HepG2 (cell line): ENCODE results near the gene AP5Z1. TPM values are rescaled to one million over a fixed set of nuclear protein-coding genes. Genes with fewer than 3 reads are reported as not detected.

Experiments
- ATAC-seq: fragments of 200-7000 bp; cut with Tn5 transposase; 3 replicates; pipeline ENCODE4 v1.9.1; 2020; ENCODE audit warnings: mild to moderate bottlenecking, moderate library complexity
- BruUV-seq: library from RNA; stranded (reverse); fragments of 400-500 nt; replicated peaks from 2 replicates; lab custom pipeline; 2021; lab: Mats Ljungman, UMichigan
- CTCF ChIA-PET: fragments of 300-600 bp; formaldehyde crosslinking; extraction: SDS; loops from one replicate; lab custom pipeline; 2021; ENCODE audit warnings: low total read pairs, inconsistent platforms, low intra/inter-chr PET ratio; lab: Yijun Ruan, JAX
- POLR2A ChIA-PET: fragments of 350-600 bp; sonication (Branson Sonifier 250); formaldehyde crosslinking; loops from one replicate; lab custom pipeline; 2020; ENCODE audit warnings: antibody characterized with exemption, inconsistent platforms; lab: Yijun Ruan, JAX
- DNase-seq: peaks from one replicate; pipeline ENCODE4 v3.0.0-alpha.2; 2015; ENCODE audit warnings: low spot score
- FAIRE-seq: peaks from 3 replicates; lab custom pipeline; 2011; peaks lifted over from hg19 to GRCh38; lab: Jason Lieb, UNC
- H2AFZ ChIP-seq: one replicate; pipeline ENCODE4 v1.6.1; 2011; ENCODE audit warnings: low read length, inconsistent platforms
- H3K27ac ChIP-seq: fragments of 300-600 bp; 3 replicates; pipeline ENCODE4 v1.8.0; 2011; ENCODE audit warnings: mixed run types, mild to moderate bottlenecking, mixed read lengths, low read length, inconsistent platforms; ENCODE audit not compliant: insufficient read depth; ENCODE audit errors: extremely low read length
- H3K27me3 ChIP-seq, 2 experiments: fragments of 200-600 bp in 1 of 2; 2 replicates in 1 of 2; 3 replicates in 1 of 2; pipeline versions ENCODE4 v1.6.0 to v1.8.0; 2011; ENCODE audit warnings: low read length in 2 of 2, mild to moderate bottlenecking in 2 of 2, moderate library complexity in 2 of 2, inconsistent platforms in 1 of 2; ENCODE audit not compliant: insufficient read depth in 2 of 2, control insufficient read depth in 1 of 2
- H3K36me3 ChIP-seq, 2 experiments: fragments of 200-600 bp in 1 of 2; replicated peaks in 1 of 2; 2 replicates in 1 of 2; 3 replicates in 1 of 2; pipeline versions ENCODE4 v1.5.1 to v1.8.0; 2011; ENCODE audit warnings: low read length in 2 of 2, inconsistent platforms in 1 of 2; ENCODE audit not compliant: insufficient read depth in 2 of 2, control insufficient read depth in 1 of 2
- H3K4me1 ChIP-seq: 2 replicates; pipeline ENCODE4 v1.5.1; 2012; ENCODE audit warnings: low read length, inconsistent platforms; ENCODE audit not compliant: insufficient read depth
- H3K4me2 ChIP-seq: 2 replicates; pipeline ENCODE4 v1.6.0; 2011; ENCODE audit warnings: low read depth, low read length, inconsistent platforms
- H3K4me3 ChIP-seq, 3 experiments: fragments of 200-600 bp in 1 of 3; sonication (generic), shearing (Covaris generic) in 1 of 3; replicated peaks in 1 of 3; 2 replicates each; pipeline ENCODE4 v1.5.1; 2011 to 2016; ENCODE audit warnings: low read length in 3 of 3, inconsistent platforms in 2 of 3, low read depth in 2 of 3, mild to moderate bottlenecking in 2 of 3, control low read depth in 1 of 3, mixed read lengths in 1 of 3; ENCODE audit not compliant: insufficient read depth in 1 of 3
- H3K79me2 ChIP-seq: one replicate; pipeline ENCODE4 v1.6.1; 2011; ENCODE audit warnings: low read length, inconsistent platforms; ENCODE audit not compliant: insufficient read depth
- H3K9ac ChIP-seq: 2 replicates; pipeline ENCODE4 v1.6.0; 2011; ENCODE audit warnings: mild to moderate bottlenecking, low read depth, low read length, inconsistent platforms; ENCODE audit not compliant: insufficient read depth
- H3K9me3 ChIP-seq: 2 replicates; pipeline ENCODE4 v1.5.1; 2012; ENCODE audit warnings: mild to moderate bottlenecking, low read length
- H4K20me1 ChIP-seq: 2 replicates; pipeline ENCODE4 v1.6.0; 2011; ENCODE audit warnings: inconsistent platforms, mild to moderate bottlenecking, low read length, moderate library complexity; ENCODE audit not compliant: insufficient read depth
- CENPT ChIP-seq: sonication (generic); formaldehyde crosslinking; IDR thresholded peaks from 2 replicates; pipeline ENCODE4 v1.8.0; 2022; ENCODE audit warnings: low read depth, mild to moderate bottlenecking, moderate library complexity, missing genetic modification reagents
- MLXIP ChIP-seq: sonication (generic); formaldehyde crosslinking; IDR thresholded peaks from 2 replicates; pipeline ENCODE4 v1.9.0; 2021; ENCODE audit warnings: missing genetic modification reagents, borderline replicate concordance
- NFYB ChIP-seq: sonication (generic); formaldehyde crosslinking; IDR thresholded peaks from 2 replicates; pipeline ENCODE4 v1.4.0; 2020; ENCODE audit warnings: missing genetic modification reagents
- TAF1 ChIP-seq: sonication (generic); formaldehyde crosslinking; IDR thresholded peaks from 2 replicates; pipeline ENCODE4 v1.4.0; 2020; ENCODE audit warnings: missing genetic modification reagents
- TOPORS ChIP-seq: sonication (generic); formaldehyde crosslinking; IDR thresholded peaks from 2 replicates; pipeline ENCODE4 v1.8.0; 2023; ENCODE audit warnings: mild to moderate bottlenecking, missing genetic modification reagents
- ZNF138 ChIP-seq: sonication (generic); formaldehyde crosslinking; IDR thresholded peaks from 2 replicates; pipeline ENCODE4 v1.5.0; 2020; ENCODE audit warnings: mild to moderate bottlenecking, low read depth, missing genetic modification reagents
- ZNF253 ChIP-seq: sonication (generic); formaldehyde crosslinking; IDR thresholded peaks from 2 replicates; pipeline ENCODE4 v1.8.0; 2022; ENCODE audit warnings: mild to moderate bottlenecking, missing genetic modification reagents, borderline replicate concordance
- ZNF292 ChIP-seq: sonication (generic); formaldehyde crosslinking; IDR thresholded peaks from 2 replicates; pipeline ENCODE4 v1.8.1; 2022; ENCODE audit warnings: mild to moderate bottlenecking, low read depth, missing genetic modification reagents, borderline replicate concordance
- ZNF569 ChIP-seq: sonication (generic); formaldehyde crosslinking; IDR thresholded peaks from 2 replicates; pipeline ENCODE4 v1.5.0; 2020; ENCODE audit warnings: mild to moderate bottlenecking, missing genetic modification reagents, moderate library complexity, borderline replicate concordance
- WGBS: methylation state at CpG from one replicate; pipeline ENCODE4 v1.1.6; 2017; ENCODE audit warnings: low lambda C conversion rate; 5-methylcytosine and 5-hydroxymethylcytosine counted together
- in situ Hi-C: cut with HindIII; loops from 2 replicates; pipeline ENCODE4 v1.10.0; 2017; ENCODE audit warnings: low pct_unique_long_range_greater_than_20kb; ENCODE audit not compliant: extremely low pct_ligation_motif_present
- intact Hi-C: fragments of 100-400 bp; cut with micrococcal nuclease; formaldehyde crosslinking; loops from one replicate; pipeline ENCODE4 v1.10.0; 2022; ENCODE audit not compliant: unreplicated experiment
- polyA plus RNA-seq, 8 experiments: library from polyadenylated mRNA; depleted of rRNA in 3 of 8; stranded (reverse) in 7 of 8; unstranded in 1 of 8; fragments of >200 nt; fragmentation: Illumina TruSeq in 4 of 8; extraction: Trizol in 4 of 8; gene quantifications; 2 replicates each; pipeline versions ENCODE4 v1.2.1 to v1.2.3, GENCODE V29; 2011 to 2016; ENCODE audit warnings: low read depth in 4 of 8, missing spikeins in 1 of 8, mixed read lengths in 1 of 8; ENCODE audit not compliant: insufficient read depth in 1 of 8
- total RNA-seq, 5 experiments: library from RNA; depleted of rRNA; stranded (reverse); fragments of >200 nt; fragmentation: Illumina TruSeq; extraction: Trizol; gene quantifications; 2 replicates each; pipeline ENCODE4 v1.2.3, GENCODE V29; 2016; ENCODE audit warnings: low read depth in 1 of 5

The AP5Z1 gene
- total and polyA plus RNA-seq, 2 of the 13 experiments (the other 11 are each of a cell fraction or from before 2014, with no cell fraction given), result 9.3 to 15.1 TPM

- TF ChIP-seq ZNF569 (CRISPR knock-in tag), result no peak
- no peak for TF ChIP-seq MLXIP (CRISPR knock-in tag)
These were observed 57.8 kb downstream of the AP5Z1 start (continued) for GRCh38 chr7:4833176-4833575.

GRCh38 chr7:4833691-4834600 lies 58.5 kb downstream of the AP5Z1 start:
- FAIRE-seq, result no peak
- WGBS, result 61% methylated on average over 9 of the region's 36 CpGs
- BruUV-seq, result no TSS peak

More at GRCh38 chr7:4833691-4834600, 58.5 kb downstream of the AP5Z1 start:
- in situ Hi-C loops (loop anchor here (5.0 kb wide), 1 partner anchor 253 kb away; no protein-coding TSS in a partner anchor), intact Hi-C loops (no loop called here)
- Histone ChIP-seq H3K9me3 (no peaks in the 10 kb centered on the region), H3K4me3 (no peak overlapping the region), H3K79me2 (no peaks in the 10 kb centered on the region), H3K27ac (no peak overlapping the region), H3K9ac (no peak overlapping the region), H3K4me2 (no peak overlapping the region), H3K36me3 (no peaks in the 10 kb centered on the region), H3K4me1 (peaks cover 8% of the 10 kb centered on the region; the same call in 1 of the 2 replicates), H4K20me1 (no peaks in the 10 kb centered on the region), H2AFZ (no peak overlapping the region), H3K27me3 (peaks cover 4 to 35% of the 10 kb centered on the region in 2 experiments)
- ChIA-PET POLR2A (no interaction called here), CTCF (no interaction called here)
- ATAC-seq (no peak), DNase-seq (no peak)
- no peak for TF ChIP-seq ZNF292
- TF ChIP-seq NFYB (CRISPR knock-in tag), result no peak
- no peak for TF ChIP-seq ZNF253 (CRISPR knock-in tag)
- no peak for TF ChIP-seq TAF1 (CRISPR knock-in tag)
- no peak for TF ChIP-seq ZNF138
- TF ChIP-seq CENPT (CRISPR knock-in tag), result no peak
- TF ChIP-seq TOPORS (CRISPR knock-in tag), result no peak
